COR-L47 (cell line): ENCODE results near the gene MCAM.

Experiments
- DNase-seq: peaks from one replicate; lab custom pipeline; 2025; lab: John Stamatoyannopoulos, UW

MCAM gene

DNA sequence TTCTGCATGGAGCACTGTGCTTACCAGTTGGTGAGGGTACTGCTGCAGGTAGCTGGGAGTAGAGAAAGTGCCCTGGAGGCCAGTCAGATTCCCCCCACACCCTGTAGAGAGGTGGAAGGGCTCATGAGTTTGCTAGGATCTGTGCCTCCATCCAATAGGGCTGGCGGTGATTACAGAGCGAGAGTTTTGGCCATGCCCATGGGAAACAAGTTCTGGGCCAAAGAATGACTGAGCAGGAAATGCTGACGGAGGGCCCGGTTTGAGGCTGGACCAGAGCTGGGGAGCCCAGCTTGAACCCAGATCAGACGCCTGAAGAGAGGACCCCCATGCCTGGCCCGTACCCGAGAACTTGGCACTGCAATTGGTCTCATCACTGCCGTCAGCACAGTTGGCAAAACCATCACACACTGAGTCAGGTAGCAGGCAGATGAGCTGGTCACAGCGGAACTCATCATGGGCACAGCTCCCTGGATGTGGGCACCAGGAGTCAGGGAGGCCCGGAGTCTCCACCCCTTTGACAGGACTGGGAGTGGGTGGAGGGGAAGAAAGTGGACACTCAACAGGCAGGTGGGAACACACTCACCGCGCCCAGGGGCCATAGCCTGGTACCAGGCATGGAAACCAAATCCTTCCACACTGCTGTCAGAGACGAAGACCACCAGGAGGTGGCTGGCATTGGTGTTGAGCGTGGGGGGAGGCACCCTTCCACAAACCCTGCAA lies 27.5 kb upstream of the MCAM start:
- DNase-seq: no peak

DNA sequence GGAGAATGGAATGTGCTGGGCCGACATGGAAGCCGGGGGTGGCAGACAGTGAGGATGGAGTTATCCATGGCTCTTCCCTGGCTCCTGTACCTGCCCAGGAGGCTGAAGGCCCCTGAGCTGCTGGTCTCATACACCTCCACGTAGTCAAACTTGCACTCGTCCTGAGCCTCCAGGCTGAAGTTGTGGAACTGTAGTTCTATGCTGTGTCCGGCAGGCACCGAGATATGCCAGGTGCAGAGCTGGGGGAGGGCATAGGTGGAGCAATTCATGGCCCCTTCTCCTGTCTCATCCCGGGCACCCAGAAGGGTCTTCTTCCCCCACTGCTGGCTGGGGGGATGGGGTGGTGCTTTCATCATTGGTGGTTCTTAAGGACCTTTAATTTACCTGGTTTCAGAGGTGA lies 26.8 kb upstream of the MCAM start:
- no peak for DNase-seq

DNA sequence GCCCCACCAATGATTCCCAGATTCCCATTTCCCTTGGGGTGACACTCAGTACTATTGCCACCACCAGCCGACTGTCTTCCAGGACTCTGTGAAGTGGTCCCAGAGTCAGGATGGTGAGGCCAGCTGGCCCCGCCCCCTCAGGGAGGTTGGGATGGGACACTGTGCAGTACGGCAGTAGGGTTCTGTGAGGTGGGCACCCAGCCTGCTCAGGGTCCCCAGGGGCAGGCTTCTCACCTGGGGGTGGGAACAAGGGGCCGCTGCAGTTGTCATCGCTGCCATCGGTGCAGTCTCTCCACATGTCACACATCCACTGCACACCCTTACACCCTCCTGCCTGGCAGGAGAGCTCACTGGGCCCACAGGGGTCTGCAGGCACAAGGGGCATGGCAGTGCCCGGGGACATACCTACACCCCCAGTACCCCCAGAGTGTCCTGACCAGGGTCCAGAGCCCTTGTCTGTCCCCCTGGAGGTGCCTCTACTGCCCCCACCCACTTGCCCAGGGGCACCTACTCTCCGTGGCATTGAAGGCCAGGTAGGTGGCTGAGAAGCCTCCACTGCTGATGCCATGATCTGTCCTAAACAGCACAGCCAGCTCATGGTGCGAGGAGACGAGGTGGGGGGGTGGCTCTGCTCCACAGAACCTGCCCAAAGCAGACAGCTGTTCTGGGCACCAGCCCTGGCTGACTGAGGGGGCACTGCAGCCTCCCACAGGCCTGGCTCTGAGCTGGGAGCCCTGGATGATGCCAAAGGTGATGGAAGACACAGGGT lies 25.6 kb upstream of the MCAM start:
- no peak for DNase-seq

DNA sequence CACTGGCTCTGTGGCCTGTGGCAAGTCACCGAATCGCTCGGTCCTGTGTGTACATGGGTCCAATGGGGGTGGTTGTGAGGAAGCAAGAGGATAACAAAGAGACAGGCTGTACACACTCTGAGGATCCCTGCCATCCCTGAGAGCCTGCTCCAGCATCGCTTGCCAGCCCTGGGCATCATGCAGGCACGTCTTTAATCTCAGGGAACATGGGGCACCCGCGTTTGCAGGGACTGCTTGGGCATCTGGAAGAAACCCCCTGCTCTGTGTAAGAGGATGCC lies 25.0 kb upstream of the MCAM start:
- no peak for DNase-seq

DNA sequence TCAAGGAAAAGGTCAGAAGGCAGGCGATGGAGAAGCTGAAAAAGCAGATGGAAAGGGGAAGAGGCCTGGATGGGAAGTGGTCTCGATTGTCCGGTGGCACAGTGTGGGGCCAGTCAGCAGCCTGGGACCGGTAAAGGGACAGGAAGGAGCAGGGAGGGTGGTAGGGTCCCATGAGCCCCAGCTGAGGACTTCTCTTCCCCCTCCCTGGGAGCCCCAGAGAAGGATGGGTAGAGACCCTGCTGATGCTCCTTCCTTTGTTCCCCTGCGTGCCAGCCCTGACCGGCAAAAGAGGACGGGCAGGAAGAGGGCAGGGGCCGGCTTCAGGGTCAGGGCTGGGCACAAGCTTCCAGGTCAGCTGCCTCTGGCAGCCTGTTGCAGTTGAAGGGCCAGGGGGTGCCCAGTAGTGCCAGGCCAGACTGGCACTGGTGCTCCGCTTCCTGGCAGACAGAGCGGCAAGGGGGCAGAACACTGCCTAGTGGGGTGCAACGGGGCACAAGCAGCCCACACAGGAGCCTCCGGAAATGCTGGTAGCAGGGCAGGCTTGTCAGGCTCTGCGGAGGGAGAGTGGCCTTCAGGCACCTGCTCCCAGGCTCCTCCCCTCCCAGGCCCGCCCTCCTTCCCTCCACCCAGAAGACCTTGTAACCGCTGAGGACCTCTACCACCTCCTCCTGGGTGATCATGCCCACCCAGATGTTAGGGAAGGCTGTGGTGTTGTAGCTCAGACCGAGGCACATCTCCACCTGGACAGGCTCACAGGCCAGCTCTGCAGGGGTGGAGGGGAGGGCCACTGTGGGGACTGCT lies 24.5 kb upstream of the MCAM start:
- no peak for DNase-seq

DNA sequence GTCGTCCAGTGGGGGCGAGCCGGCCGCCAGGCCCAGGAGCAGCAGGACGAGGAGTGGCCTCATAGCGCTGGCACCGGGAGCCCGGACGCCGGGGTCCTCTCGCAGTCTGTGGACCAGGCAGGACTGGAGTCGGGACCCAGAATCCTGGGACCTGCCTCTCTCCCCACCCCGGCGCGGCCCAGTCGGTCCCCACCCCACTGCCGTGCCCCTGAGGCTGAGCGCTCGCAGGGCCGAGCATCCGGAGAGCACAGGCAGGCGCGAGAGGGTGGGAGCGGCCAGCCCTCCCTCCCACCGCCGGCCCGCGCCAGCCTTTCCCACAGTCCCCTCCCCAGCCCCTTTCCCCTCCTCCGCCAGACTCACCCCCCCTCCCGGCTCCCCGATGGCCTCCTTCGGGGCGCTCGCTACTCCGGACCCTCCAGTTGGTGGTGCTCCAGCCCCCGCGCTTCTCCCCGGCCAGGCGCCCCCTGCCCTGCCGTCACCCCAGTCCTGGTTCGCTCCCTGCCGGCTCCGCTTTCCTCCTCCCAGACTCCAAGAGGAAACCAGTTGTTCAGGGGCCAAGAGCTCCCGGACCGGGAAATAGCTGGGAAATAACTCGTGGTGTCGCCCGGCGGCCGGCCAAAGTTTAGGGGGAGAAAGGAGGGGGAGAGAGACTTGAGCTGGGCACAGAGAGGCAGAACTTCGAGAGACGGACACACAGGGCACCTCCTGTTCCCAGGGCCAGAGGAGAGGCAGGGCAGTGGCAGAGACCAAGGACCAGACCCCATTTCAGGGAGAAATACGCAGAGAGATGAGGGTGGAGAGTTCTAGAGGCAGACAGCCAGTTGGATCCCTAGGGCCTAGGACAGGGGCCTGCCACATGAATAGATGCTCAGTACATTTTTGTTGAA lies 23.6 kb upstream of the MCAM start, which contains the start of gene C1QTNF5:
Gene C1QTNF5 (minus strand): TSS at position 549 of the 887 bp plus-strand sequence. CDS start 486 bp downstream, at position 63.
- no peak for DNase-seq

DNA sequence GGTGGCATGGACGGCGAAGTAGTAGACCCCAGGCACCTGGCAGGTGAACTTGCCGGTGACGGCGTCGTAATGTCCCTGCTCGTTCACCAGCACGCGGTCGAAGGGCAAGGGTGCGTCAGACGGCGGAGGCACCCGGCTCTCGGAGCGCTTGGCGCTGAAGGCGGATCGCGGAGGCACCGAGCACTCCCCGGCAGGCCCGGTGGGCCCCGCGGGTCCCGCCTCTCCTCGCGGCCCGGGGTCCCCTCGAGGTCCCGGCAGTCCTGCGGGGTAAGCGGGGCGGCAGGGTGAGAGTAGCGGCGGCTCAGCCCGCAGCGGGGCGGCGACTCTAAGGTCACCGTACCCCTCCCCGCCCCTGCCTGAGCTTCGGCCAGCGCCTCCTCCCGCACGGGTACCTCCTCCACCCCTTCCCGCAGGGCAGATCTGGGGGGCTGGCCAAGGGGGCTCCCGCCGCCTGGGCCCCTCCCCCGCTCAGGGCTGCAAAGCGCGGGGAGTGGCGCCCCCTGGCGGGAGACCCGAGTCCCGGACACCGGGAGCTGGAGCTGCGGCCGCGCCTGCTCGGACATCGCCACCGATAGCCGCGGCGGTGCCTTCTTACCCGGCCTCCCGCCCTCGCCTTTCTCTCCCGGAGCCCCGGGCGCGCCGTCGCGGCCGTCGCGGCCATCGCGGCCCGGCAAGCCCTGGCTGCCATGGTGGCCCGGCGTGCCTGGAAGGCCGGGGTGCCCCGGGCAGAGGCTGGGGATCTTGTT lies 22.8 kb upstream of the MCAM start:
- peak; percentile 3 for DNase-seq

DNA sequence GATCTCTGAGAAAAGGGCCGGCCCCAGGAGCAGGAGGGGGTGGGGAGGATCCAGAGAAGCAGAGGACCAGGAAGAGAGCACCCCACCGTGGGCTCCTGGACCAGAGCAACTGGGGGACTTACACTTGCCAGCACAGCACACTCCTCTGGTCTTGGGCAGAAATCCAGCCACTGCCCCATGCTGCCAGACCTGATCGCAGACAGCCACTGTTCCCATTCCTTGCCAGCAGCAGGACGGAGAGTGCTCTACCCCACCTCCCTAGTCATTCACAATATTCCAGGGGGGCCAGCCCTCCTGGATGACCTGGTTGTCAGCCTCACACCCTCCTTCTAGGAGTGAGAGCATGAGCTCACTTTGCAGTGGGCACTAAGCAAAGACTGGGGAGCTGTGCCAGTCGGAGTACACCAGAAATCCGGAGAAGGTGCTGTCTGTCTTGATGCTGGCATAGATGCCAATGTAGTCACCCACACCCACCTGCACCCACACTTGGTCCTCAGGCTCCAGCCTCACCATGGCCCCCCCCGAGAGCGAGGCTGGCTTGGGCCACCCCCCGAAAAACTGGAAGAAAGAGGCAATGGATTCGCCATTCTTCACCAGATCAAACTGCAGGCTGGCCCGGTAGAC lies 22.1 kb upstream of the MCAM start:
- DNase-seq: no peak

DNA sequence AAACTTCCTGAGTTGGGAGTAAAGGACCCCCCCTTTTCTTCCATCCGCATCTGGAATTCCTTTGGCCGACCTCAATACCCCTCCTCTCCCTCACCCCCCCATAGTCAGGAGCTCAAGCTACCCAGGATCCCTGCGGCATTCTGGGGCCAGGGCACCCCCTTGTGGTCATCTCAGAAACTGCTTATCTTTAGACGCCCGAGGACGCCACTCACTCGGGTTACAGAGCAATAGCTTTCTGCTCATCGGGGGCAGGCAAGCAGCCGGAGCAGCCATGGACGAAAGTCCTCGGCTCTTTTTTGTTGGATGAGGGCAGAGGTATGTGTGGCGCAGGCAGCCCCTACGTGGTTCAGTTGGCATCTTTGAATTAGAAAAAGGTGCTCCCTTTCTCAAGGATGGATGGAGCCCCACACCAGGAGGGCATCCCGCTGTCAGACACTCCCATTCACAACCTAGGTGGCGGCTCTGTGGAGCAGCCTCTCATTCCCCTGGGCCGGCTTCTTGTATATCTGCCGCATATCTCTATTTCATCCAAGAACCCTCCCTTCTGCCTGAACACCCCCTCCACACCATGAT lies 21.5 kb upstream of the MCAM start:
- peak; percentile 19 for DNase-seq

DNA sequence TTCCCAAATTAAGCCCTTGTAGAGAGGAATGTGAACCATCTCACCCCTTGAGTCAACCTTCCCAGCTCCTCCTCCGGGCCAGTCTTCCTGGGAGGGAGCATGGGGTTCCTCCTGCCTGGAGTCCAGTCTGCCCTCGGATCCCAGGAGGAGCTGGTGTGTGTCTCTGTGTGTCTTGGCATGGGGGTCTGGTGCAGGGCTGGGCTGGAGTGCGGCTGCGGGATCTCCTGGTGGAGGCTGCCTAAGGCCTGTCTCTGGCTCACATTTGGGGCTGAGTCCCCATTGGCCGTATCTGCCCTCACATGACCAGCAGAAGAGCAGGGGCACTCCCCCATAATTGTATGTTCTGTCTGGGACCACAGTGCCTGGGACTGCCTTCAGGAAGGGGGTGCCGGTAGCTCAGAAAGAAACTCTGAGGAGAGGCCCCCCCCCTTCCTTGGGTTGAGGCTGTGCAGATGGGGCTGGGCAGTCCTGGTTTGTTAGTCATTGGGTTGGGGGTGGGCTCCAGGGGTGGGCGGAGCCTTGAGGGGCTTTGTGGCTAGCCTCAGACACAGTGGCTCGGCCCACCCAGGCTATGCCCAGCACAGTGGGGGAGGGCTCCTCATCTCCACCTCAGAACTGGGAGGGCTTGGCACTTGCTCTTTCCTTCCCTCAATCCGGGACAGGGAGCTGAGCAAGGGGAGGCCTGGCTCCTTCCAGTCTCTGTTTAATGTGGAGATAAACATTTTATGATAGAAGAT lies 20.8 kb upstream of the MCAM start:
- DNase-seq: no peak

DNA sequence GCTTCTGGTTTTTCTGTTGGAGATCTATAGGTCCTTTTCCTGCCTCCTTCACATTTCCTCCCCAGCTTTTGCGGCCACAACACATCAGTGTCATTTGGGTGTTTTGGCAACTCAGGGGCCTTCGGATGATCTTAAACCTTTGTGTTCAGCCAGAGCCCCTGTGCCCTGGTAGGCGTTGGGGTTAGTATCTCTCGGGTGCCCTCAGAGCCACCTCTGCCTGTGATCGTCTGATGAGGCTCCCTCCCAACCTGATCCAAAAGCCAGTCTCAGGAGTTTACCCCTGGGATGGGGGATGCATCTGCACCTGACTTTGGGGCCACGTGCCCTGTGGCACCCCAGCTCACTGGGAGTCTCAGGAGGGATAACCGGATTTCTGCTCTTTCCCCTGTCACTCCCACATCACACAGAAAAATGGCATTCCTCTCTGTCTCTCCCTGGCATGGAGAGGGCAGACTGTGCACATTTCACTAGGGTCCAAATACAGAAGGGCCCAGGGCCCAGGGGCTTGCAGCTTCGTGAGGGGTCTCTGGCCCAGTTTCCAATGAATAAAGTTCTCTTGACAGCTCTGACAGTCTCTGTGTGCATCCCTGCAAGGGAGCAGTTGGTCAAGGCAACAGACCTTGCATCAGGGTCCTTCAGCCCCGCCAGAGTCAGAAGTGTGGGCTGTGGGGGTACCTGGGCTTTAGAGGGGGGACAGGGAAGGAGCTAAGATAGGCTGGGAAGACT lies 20.0 kb upstream of the MCAM start:
- no peak for DNase-seq

DNA sequence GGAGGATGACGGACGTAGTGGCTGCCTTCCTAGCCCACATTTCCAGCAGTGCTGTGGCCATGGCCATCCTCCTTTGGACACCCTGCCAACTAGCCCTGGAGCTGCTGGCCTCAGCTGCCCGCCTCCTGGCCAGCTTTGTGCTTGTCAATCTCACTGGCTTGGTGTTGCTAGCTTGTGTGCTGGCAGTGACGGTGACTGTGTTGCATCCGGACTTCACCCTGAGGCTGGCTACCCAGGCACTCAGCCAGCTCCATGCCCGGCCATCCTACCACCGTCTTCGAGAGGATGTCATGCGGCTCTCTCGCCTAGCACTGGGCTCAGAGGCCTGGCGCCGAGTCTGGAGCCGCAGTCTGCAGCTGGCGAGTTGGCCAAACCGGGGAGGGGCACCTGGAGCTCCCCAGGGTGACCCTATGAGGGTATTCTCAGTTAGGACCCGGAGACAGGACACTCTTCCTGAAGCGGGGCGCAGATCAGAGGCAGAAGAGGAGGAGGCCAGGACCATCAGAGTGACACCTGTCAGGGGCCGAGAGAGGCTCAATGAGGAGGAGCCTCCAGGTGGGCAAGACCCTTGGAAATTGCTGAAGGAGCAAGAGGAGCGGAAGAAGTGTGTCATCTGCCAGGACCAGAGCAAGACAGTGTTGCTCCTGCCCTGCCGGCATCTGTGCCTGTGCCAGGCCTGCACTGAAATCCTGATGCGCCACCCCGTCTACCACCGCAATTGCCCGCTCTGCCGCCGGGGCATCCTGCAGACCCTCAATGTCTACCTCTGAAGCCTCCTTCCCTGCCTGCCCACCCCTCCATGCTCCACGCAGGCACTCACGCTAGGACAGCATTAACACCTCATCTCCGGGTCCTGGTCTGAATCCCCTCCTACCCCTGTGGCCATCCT lies 19.0 kb upstream of the MCAM start:
- DNase-seq: no peak

DNA sequence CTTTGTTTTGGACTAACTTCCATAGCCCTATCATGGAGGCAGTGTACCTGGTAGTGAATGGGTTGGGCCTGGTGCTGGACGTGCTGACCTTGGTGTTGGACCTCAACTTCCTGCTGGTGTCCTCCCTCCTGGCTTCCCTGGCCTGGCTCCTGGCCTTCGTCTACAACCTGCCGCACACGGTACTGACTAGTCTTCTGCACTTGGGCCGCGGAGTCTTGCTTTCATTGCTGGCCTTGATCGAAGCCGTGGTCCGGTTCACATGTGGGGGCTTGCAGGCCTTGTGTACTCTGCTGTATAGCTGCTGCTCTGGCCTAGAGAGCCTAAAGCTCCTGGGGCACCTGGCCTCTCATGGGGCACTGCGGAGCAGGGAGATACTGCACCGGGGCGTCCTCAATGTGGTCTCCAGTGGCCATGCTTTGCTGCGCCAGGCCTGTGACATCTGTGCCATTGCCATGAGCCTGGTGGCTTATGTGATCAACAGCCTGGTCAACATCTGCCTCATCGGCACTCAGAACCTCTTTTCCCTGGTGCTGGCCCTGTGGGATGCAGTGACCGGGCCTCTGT lies 18.2 kb upstream of the MCAM start:
- DNase-seq: no peak

DNA sequence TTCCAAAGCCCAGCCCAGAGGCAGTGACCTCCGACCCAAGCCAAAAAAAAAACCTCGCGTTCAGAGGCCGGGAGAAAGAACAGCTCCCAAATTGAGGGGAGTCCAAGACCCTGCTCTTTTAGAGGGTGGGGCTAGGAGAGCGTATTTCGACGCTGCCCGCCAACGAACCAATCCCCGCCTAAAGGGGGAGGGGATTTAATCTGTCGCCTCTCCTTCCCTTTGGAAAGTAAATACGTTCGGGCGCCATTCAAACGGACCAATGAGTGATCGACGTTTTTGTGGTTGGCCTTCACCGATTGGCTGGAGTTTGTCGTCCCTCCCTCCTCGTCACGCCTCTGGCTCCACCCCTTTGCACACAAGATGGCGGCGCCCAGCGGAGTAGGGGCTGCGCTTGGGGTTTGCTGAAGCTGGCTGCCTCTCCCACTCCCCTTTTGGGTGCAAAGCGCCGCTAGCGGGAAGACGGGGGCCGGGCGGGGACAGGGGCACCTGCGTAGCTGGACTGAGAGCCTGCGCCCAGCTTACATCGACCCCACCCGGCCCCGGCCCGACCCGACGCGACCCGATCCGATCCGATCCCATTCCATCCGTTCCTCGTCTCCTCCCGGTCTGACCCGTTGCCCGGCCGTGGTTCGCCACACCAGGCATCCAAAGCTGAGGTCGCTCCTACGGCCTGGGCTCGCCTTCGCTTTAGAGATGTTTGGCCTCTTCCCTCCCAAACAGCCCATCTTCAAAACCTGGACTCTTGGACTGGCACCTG lies 17.4 kb upstream of the MCAM start, which contains the start of gene RNF26:
Gene RNF26 (plus strand): TSS at position 354 of the 757 bp plus-strand sequence. CDS start 596 bp downstream, outside the sequence.
- peak; percentile 98 for DNase-seq

DNA sequence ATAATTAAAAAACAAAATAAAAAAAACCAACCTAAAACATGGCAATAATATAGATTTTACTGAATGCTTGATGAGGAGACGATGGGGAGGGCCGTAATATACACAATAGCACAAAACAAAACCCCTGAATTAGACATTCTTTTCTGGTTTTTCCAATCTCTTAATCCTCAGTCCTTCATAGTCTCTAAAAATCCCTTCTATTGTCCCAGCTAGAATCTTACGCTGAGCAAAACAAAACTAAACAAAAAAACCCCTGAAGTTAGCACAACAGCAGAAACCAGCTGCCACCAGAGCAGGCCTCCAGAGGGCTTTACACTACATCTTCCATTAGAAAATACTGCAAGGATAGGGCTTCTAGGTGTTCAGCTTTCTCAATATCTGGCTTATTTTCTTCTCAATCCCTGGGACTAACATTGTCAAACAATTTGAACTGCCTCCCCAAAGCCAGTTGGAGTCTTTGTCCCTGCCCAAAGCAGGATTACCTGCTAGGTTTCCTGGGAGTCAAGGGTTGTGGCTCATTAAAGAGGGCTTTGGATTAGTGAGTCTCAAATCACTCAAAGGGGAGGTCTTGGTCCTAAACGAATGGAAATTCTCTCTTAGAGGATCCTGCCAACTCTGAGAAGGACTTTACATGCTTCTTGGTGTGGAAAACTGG lies 15.3 kb upstream of the MCAM start:
- DNase-seq: no peak

DNA sequence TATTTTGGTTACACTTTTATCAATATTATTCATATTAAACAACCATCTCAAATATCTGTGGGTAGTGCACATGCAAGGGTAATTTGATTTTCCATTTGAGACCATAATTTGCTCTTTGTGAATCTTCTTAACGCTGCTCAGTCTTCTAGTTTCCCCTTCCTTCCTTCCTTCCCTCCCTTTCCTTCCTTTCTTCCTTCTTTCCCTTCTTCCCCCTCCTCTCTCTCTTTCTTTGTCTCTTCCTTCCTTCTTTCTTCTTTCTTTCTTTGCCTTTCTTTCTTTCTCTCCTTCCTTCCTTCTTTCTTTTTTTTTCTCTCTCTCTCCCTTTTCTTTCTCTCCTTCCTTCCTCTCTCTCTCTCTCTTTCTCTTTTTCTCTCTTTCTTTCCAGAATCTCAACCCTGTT lies 13.3 kb upstream of the MCAM start:
- DNase-seq: no peak
